ENCODE data around the gene TMTC1.
"Not testable (repeated sequence)": the region's sequence is repeated elsewhere in the genome, so short reads cannot be mapped to it uniquely, and the experiment has no call there.

The TMTC1 gene

GRCh38 chr12:29572938-29573337 is 210.8 kb downstream of the TMTC1 start:
- no peak for DNase-seq (ENCODE audit: low read depth, low spot score)

- no peak for DNase-seq (ENCODE audit: low read depth, low spot score)
Observed at GRCh38 chr12:29572464-29572863, 211.3 kb downstream of the TMTC1 start.

GRCh38 chr12:29569132-29569757 is 214.5 kb downstream of the TMTC1 start:
- no peak for DNase-seq (ENCODE audit: low read depth, low spot score)

GRCh38 chr12:29566441-29566840 is 217.3 kb downstream of the TMTC1 start:
- DNase-seq (ENCODE audit: low read depth, low spot score), result no peak

GRCh38 chr12:29565727-29566126 is 218.0 kb downstream of the TMTC1 start:
- no peak for DNase-seq (ENCODE audit: low read depth, low spot score)

GRCh38 chr12:29564925-29565324 is 218.8 kb downstream of the TMTC1 start:
- no peak for DNase-seq (ENCODE audit: low read depth, low spot score)

GRCh38 chr12:29563636-29564035 is 220.1 kb downstream of the TMTC1 start:
- no peak for DNase-seq (ENCODE audit: low read depth, low spot score)

GRCh38 chr12:29563071-29563470 is 220.7 kb downstream of the TMTC1 start:
- no peak for DNase-seq (ENCODE audit: low read depth, low spot score)

- no peak for DNase-seq (ENCODE audit: low read depth, low spot score)
Observed at GRCh38 chr12:29562110-29562804, 221.5 kb downstream of the TMTC1 start.

- no peak for DNase-seq (ENCODE audit: low read depth, low spot score)
Observed at GRCh38 chr12:29561664-29562071, 222.1 kb downstream of the TMTC1 start.

- no peak for DNase-seq (ENCODE audit: low read depth, low spot score)
Observed at GRCh38 chr12:29559198-29559597, 224.5 kb downstream of the TMTC1 start.

- no peak for DNase-seq (ENCODE audit: low read depth, low spot score)
Observed at GRCh38 chr12:29556363-29556762, 227.4 kb downstream of the TMTC1 start.

GRCh38 chr12:29555451-29555850 is 228.3 kb downstream of the TMTC1 start:
- DNase-seq (ENCODE audit: low read depth, low spot score), result not testable (repeated sequence)

GRCh38 chr12:29552994-29553748 is 230.6 kb downstream of the TMTC1 start:
- DNase-seq (ENCODE audit: low read depth, low spot score), result no peak

- no peak for DNase-seq (ENCODE audit: low read depth, low spot score)
Observed at GRCh38 chr12:29552324-29552927, 231.3 kb downstream of the TMTC1 start.

GRCh38 chr12:29551812-29552211 is 231.9 kb downstream of the TMTC1 start:
- no peak for DNase-seq (ENCODE audit: low read depth, low spot score)

GRCh38 chr12:29547864-29548263 is 235.9 kb downstream of the TMTC1 start:
- no peak for DNase-seq (ENCODE audit: low read depth, low spot score)

GRCh38 chr12:29547151-29547632 is 236.6 kb downstream of the TMTC1 start:
- no peak for DNase-seq (ENCODE audit: low read depth, low spot score)

- no peak for DNase-seq (ENCODE audit: low read depth, low spot score)
Observed at GRCh38 chr12:29546000-29546399, 237.7 kb downstream of the TMTC1 start.

GRCh38 chr12:29545102-29545467 is 238.7 kb downstream of the TMTC1 start:
- no peak for DNase-seq (ENCODE audit: low read depth, low spot score)

- no peak for DNase-seq (ENCODE audit: low read depth, low spot score)
Observed at GRCh38 chr12:29544428-29545101, 239.2 kb downstream of the TMTC1 start.

GRCh38 chr12:29543036-29543435 is 240.7 kb downstream of the TMTC1 start:
- DNase-seq (ENCODE audit: low read depth, low spot score), result no peak

All from brain pericyte (primary cell).